Caco-2 (cell line): ENCODE results near the gene TRIO. TPM values are rescaled to one million over a fixed set of nuclear protein-coding genes. Genes with fewer than 3 reads are reported as not detected.

Source experiments
- BruUV-seq: library from RNA; stranded (reverse); fragments of 400-500 nt; replicated peaks from 2 replicates; lab custom pipeline; 2021; lab: Mats Ljungman, UMichigan
- CTCF ChIA-PET: fragments of 300-600 bp; sonication (Branson Sonifier 250); formaldehyde crosslinking; loops from one replicate; lab custom pipeline; 2022; ENCODE audit warnings: antibody characterized with exemption; lab: Charles Lee
- POLR2A ChIA-PET: fragments of 300-600 bp; sonication (Branson Sonifier 250); formaldehyde crosslinking; loops from one replicate; lab custom pipeline; 2022; ENCODE audit warnings: antibody characterized with exemption; lab: Charles Lee
- DNase-seq, 2 experiments: peaks; one replicate each; pipeline versions ENCODE4 v3.0.0 to v3.0.0-alpha.2; 2020 to 2022
- H3K27me3 ChIP-seq: replicated peaks from 2 replicates; pipeline ENCODE4 v1.6.0; 2011; ENCODE audit warnings: low read length; ENCODE audit not compliant: control insufficient read depth, insufficient read depth
- H3K36me3 ChIP-seq: 2 replicates; pipeline ENCODE4 v1.5.1; 2011; ENCODE audit warnings: low read length; ENCODE audit not compliant: control insufficient read depth, insufficient read depth
- H3K4me1 ChIP-seq: fragments of 250-450 bp; sonication (Bioruptor Pico); 2 replicates; pipeline ENCODE4 v1.5.1; 2020; ENCODE audit warnings: mild to moderate bottlenecking
- H3K4me3 ChIP-seq: 2 replicates; pipeline ENCODE4 v1.5.1; 2011; ENCODE audit warnings: low read depth, mild to moderate bottlenecking, control low read depth, low read length
- H3K9me3 ChIP-seq: fragments of 250-450 bp; sonication (Bioruptor Pico); 2 replicates; pipeline ENCODE4 v1.5.1; 2020; ENCODE audit warnings: mild to moderate bottlenecking, moderate library complexity
- H3K27ac Mint-ChIP-seq: one replicate; pipeline ENCODE4 v1.8.0; 2022; ENCODE audit warnings: mixed read lengths; ENCODE audit not compliant: unreplicated experiment
- H3K27me3 Mint-ChIP-seq: one replicate; pipeline ENCODE4 v1.8.0; 2022; ENCODE audit warnings: mixed read lengths; ENCODE audit not compliant: insufficient read depth, unreplicated experiment
- H3K36me3 Mint-ChIP-seq: one replicate; pipeline ENCODE4 v1.8.0; 2022; ENCODE audit warnings: mild to moderate bottlenecking, mixed read lengths; ENCODE audit not compliant: insufficient read depth, unreplicated experiment
- H3K4me1 Mint-ChIP-seq: one replicate; pipeline ENCODE4 v1.8.0; 2022; ENCODE audit warnings: low read depth, mixed read lengths; ENCODE audit not compliant: unreplicated experiment
- H3K4me3 Mint-ChIP-seq: one replicate; pipeline ENCODE4 v1.8.0; 2022; ENCODE audit warnings: mild to moderate bottlenecking, moderate library complexity, mixed read lengths; ENCODE audit not compliant: unreplicated experiment
- H3K9me3 Mint-ChIP-seq: one replicate; pipeline ENCODE4 v1.8.0; 2022; ENCODE audit warnings: mixed read lengths; ENCODE audit not compliant: unreplicated experiment
- CTCF ChIP-seq, 2 experiments: fragments of 200-600 bp in 1 of 2; IDR thresholded peaks; 1 replicate in 1 of 2; 2 replicates in 1 of 2; pipeline versions ENCODE4 v1.5.1 to v1.8.0; 2011 to 2022; ENCODE audit warnings: antibody characterized with exemption in 1 of 2, control low read depth in 1 of 2, inconsistent platforms in 1 of 2, low read depth in 1 of 2, low read length in 1 of 2, mild to moderate bottlenecking in 1 of 2, moderate library complexity in 1 of 2; ENCODE audit not compliant: insufficient read depth in 1 of 2, severe bottlenecking in 1 of 2, unreplicated experiment in 1 of 2
- intact Hi-C: fragments of 100-400 bp; cut with micrococcal nuclease; formaldehyde crosslinking; loops from one replicate; pipeline ENCODE4 v1.10.0; 2022; ENCODE audit not compliant: unreplicated experiment
- total RNA-seq: library from RNA; stranded (reverse); gene quantifications from 2 replicates; pipeline ENCODE4 v1.2.3, GENCODE V29; 2022

The TRIO gene
- total RNA-seq, 1 experiment from 2014 or later, result 92.0 TPM

GRCh38 chr5:14267166-14267838, 124.2 kb downstream of the TRIO start:
- Mint-ChIP-seq H3K27ac (peak overlapping the region; percentile 22), H3K27me3 (no peaks in the 10 kb centered on the region), H3K36me3 (peaks cover 22% of the 10 kb centered on the region), H3K9me3 (no peaks in the 10 kb centered on the region), H3K4me3 (no peak overlapping the region), H3K4me1 (peaks cover 59% of the 10 kb centered on the region)
- H3K27me3 ChIP-seq, result no peaks in the 10 kb centered on the region
- H3K4me3 ChIP-seq, result no peak overlapping the region
- CTCF ChIA-PET, result no interaction called here
- no peaks in the 10 kb centered on the region for H3K9me3 ChIP-seq
- H3K4me1 ChIP-seq, result peaks cover 59% of the 10 kb centered on the region
- no peaks in the 10 kb centered on the region for H3K36me3 ChIP-seq
- no TSS peak for BruUV-seq
- intact Hi-C loops, result loop anchor here (5.0 kb wide), 1 partner anchor 55 kb away; no protein-coding TSS in a partner anchor
- POLR2A ChIA-PET, result interaction anchor here (0.7 kb wide), 1 partner anchor 124 kb away, joined by 4 read pairs; no protein-coding TSS in a partner anchor
- TF ChIP-seq CTCF (IDR thresholded peaks at IDR 0.05; ENCODE audit: insufficient read depth in 1 of 2, low read depth in 1 of 2, low read length in 1 of 2, severe bottlenecking in 1 of 2, unreplicated experiment in 1 of 2), result no peak
- DNase-seq, result peak in 1 of 2 experiments; percentile 23

GRCh38 chr5:14267991-14268708, 125.0 kb downstream of the TRIO start:
- peaks cover 22% of the 10 kb centered on the region for H3K36me3 Mint-ChIP-seq
- Histone ChIP-seq H3K9me3 (no peaks in the 10 kb centered on the region), H3K27me3 (no peaks in the 10 kb centered on the region), H3K4me1 (peaks cover 59% of the 10 kb centered on the region), H3K4me3 (no peak overlapping the region), H3K36me3 (no peaks in the 10 kb centered on the region)
- H3K9me3 Mint-ChIP-seq, result no peaks in the 10 kb centered on the region
- no TSS peak for BruUV-seq
- intact Hi-C loops, result loop anchor here (5.0 kb wide), 1 partner anchor 56 kb away; no protein-coding TSS in a partner anchor
- peak overlapping the region; percentile 85 for H3K27ac Mint-ChIP-seq
- H3K4me3 Mint-ChIP-seq, result no peak overlapping the region
- TF ChIP-seq CTCF (IDR thresholded peaks at IDR 0.05; ENCODE audit: insufficient read depth in 1 of 2, low read depth in 1 of 2, low read length in 1 of 2, severe bottlenecking in 1 of 2, unreplicated experiment in 1 of 2), result no peak
- CTCF ChIA-PET, result no interaction called here
- peak; percentile 29 to 62 for DNase-seq
- H3K4me1 Mint-ChIP-seq, result peaks cover 53% of the 10 kb centered on the region
- POLR2A ChIA-PET, result no interaction called here
- H3K27me3 Mint-ChIP-seq, result no peaks in the 10 kb centered on the region

- H3K36me3 ChIP-seq, result no peaks in the 10 kb centered on the region
- no peak for DNase-seq
- Mint-ChIP-seq H3K4me3 (no peak overlapping the region), H3K27me3 (no peaks in the 10 kb centered on the region), H3K27ac (peak overlapping the region; percentile 85), H3K9me3 (no peaks in the 10 kb centered on the region), H3K4me1 (peaks cover 53% of the 10 kb centered on the region), H3K36me3 (peaks cover 22% of the 10 kb centered on the region)
- H3K4me1 ChIP-seq, result peaks cover 59% of the 10 kb centered on the region
- POLR2A ChIA-PET, result no interaction called here
- H3K9me3 ChIP-seq, result no peaks in the 10 kb centered on the region
- intact Hi-C loops, result loop anchor here (5.0 kb wide), 1 partner anchor 56 kb away; no protein-coding TSS in a partner anchor
- CTCF ChIA-PET, result no interaction called here
- no peak for TF ChIP-seq CTCF (IDR thresholded peaks at IDR 0.05; ENCODE audit: insufficient read depth in 1 of 2, low read depth in 1 of 2, low read length in 1 of 2, severe bottlenecking in 1 of 2, unreplicated experiment in 1 of 2)
- BruUV-seq, result no TSS peak
- no peaks in the 10 kb centered on the region for H3K27me3 ChIP-seq
- H3K4me3 ChIP-seq, result no peak overlapping the region
These were observed 125.6 kb downstream of the TRIO start for GRCh38 chr5:14268738-14269137.
